NCI-H345 treated with DMSO at 0.1 percent for 48 hours (cell line): Measurements from ENCODE around the gene SASH1.
"Not testable (repeated sequence)": the region's sequence is repeated elsewhere in the genome, so short reads cannot be mapped to it uniquely, and the experiment has no call there.

Source experiments
- DNase-seq: peaks from one replicate; lab custom pipeline; 2025; ENCODE audit not compliant: unreplicated experiment; lab: John Stamatoyannopoulos, UW

SASH1 gene

GRCh38 chr6:148328876-148329555, 13.6 kb upstream of the SASH1 start:
- DNase-seq: no peak

GRCh38 chr6:148329596-148330381, 12.8 kb upstream of the SASH1 start:
- no peak for DNase-seq

GRCh38 chr6:148332088-148332487, 10.6 kb upstream of the SASH1 start:
- no peak for DNase-seq

GRCh38 chr6:148336901-148337300, 5.7 kb upstream of the SASH1 start:
- no peak for DNase-seq

GRCh38 chr6:148339766-148340165, 2.9 kb upstream of the SASH1 start:
- no peak for DNase-seq

- no peak for DNase-seq
Measured at GRCh38 chr6:148340586-148341297, 1.9 kb upstream of the SASH1 start.

GRCh38 chr6:148342100-148342349, 613 bp upstream of the SASH1 start:
- no peak for DNase-seq

GRCh38 chr6:148343047-148343782, 577 bp downstream of the SASH1 start:
- no peak for DNase-seq

GRCh38 chr6:148345176-148345575, 2.5 kb downstream of the SASH1 start:
- no peak for DNase-seq

GRCh38 chr6:148345578-148345977, 2.9 kb downstream of the SASH1 start:
- no peak for DNase-seq

- DNase-seq: no peak
Measured at GRCh38 chr6:148346681-148347440, 4.2 kb downstream of the SASH1 start.

- DNase-seq: no peak
Measured at GRCh38 chr6:148347441-148348054, 4.9 kb downstream of the SASH1 start.

GRCh38 chr6:148348335-148348734, 5.7 kb downstream of the SASH1 start:
- no peak for DNase-seq

- no peak for DNase-seq
Measured at GRCh38 chr6:148348778-148349177, 6.1 kb downstream of the SASH1 start.

- no peak for DNase-seq
Measured at GRCh38 chr6:148349466-148349865, 6.8 kb downstream of the SASH1 start.

GRCh38 chr6:148351309-148351708, 8.7 kb downstream of the SASH1 start:
- DNase-seq: no peak

- not testable (repeated sequence) for DNase-seq
Measured at GRCh38 chr6:148352421-148352820, 9.8 kb downstream of the SASH1 start.

GRCh38 chr6:148358196-148358785, 15.7 kb downstream of the SASH1 start:
- no peak for DNase-seq

- DNase-seq: no peak
Measured at GRCh38 chr6:148359228-148359627, 16.6 kb downstream of the SASH1 start.
